Gastroesophageal sphincter (tissue), 4 donors: ENCODE measurements around the gene HPS4. TPM values are rescaled to one million over a fixed set of nuclear protein-coding genes. Genes with fewer than 3 reads are reported as not detected.

Experiments used
- ATAC-seq: fragments of 150-250 bp; one replicate; pipeline ENCODE4 v1.9.1; 2016; ENCODE audit warnings: mild to moderate bottlenecking, moderate library complexity
- H3K27ac ChIP-seq, 4 donors: fragments of 200-600 bp; sonication (generic) in 3 of 4; 1 replicate in 3 of 4; 2 replicates in 1 of 4; pipeline ENCODE4 v1.5.1; 2016 to 2019
- H3K27me3 ChIP-seq: fragments of 200-600 bp; sonication (generic); one replicate; pipeline ENCODE4 v1.5.1; 2019
- H3K36me3 ChIP-seq, 2 donors: fragments of 200-600 bp; sonication (generic); one replicate each; pipeline ENCODE4 v1.5.1; 2019; ENCODE audit warnings: control low read depth in 1 of 2
- H3K4me1 ChIP-seq, 3 donors: fragments of 200-600 bp; sonication (generic); 1 replicate in 2 of 3; 2 replicates in 1 of 3; pipeline ENCODE4 v1.5.1; 2016 to 2019; ENCODE audit warnings: control low read depth in 2 of 3
- H3K4me3 ChIP-seq, 2 donors: fragments of 200-600 bp; sonication (generic); one replicate each; pipeline ENCODE4 v1.5.1; 2019; ENCODE audit warnings: mild to moderate bottlenecking in 1 of 2, moderate library complexity in 1 of 2
- H3K9me3 ChIP-seq, 3 donors: fragments of 200-600 bp; sonication (generic); one replicate each; pipeline ENCODE4 v1.5.1; 2017 to 2019; ENCODE audit warnings: control low read depth in 2 of 3
- EP300 ChIP-seq: sonication (generic); formaldehyde crosslinking; IDR thresholded peaks from one replicate; pipeline ENCODE4 v1.6.1; 2017; ENCODE audit warnings: antibody characterized with exemption, mild to moderate bottlenecking
- POLR2A ChIP-seq, 2 donors: fragments of 450-650 bp; IDR thresholded peaks; one replicate each; pipeline ENCODE4 v1.6.1; 2017; ENCODE audit warnings: antibody characterized with exemption in 2 of 2, mild to moderate bottlenecking in 2 of 2, moderate library complexity in 1 of 2
- POLR2AphosphoS5 ChIP-seq: sonication (generic); formaldehyde crosslinking; IDR thresholded peaks from one replicate; pipeline ENCODE4 v1.6.1; 2017; ENCODE audit warnings: antibody characterized with exemption
- WGBS, 2 donors: methylation state at CpG; one replicate each; pipeline ENCODE4 v1.1.5; 2018; ENCODE audit warnings: low coverage in 1 of 2; 5-methylcytosine and 5-hydroxymethylcytosine counted together
- total RNA-seq, 4 donors: library from RNA; depleted of rRNA; stranded (reverse); fragments of >200 nt; gene quantifications; one replicate each; pipeline ENCODE4 v1.1.0, GENCODE V29; 2016
- TF ChIP-seq, protein P1 (sequence below), 4 experiments: fragments of 200-600 bp in 2 of 4; fragments of 450-650 bp in 2 of 4; sonication (generic) in 1 of 4; IDR thresholded peaks; one replicate each; pipeline ENCODE4 v1.5.1; 2017 to 2019; ENCODE audit warnings: antibody characterized with exemption in 4 of 4, mild to moderate bottlenecking in 2 of 4, moderate library complexity in 2 of 4

HPS4 gene
- total RNA-seq, 4 donors from 2014 or later, result 11.2 to 34.7 (median 20.3) TPM

DNA sequence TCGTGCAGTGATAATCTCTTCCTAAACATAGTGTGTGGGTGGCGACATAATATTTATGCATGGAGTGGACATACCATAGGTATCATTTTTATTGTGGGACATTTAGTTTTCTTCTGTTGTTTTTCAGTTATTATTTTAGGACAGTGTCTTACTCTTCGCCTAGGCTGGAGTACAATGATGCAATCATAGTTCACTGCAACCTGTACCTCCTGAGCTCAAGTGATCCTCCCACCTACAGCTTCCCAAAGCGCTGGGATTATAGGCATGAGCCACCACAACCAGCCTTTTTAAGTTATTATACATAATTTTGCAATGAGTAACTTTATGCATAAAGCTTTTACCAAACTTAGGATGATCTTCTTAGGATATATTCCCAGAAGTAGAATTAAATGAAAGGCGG is 2.8 kb upstream of the HPS4 start:
- no peaks in the 10 kb centered on the region for H3K9me3 ChIP-seq
- ATAC-seq, result no peak
- no peaks in the 10 kb centered on the region for H3K27me3 ChIP-seq
- no peak overlapping the region for H3K4me3 ChIP-seq
- H3K27ac ChIP-seq, result no peak overlapping the region
- peaks cover 0 to 53% of the 10 kb centered on the region in 2 donors for H3K36me3 ChIP-seq
- H3K4me1 ChIP-seq, result peaks cover 13 to 44% (median 20%) of the 10 kb centered on the region in 3 donors
- TF ChIP-seq EP300 (no peak), POLR2AphosphoS5 (no peak), POLR2A (IDR thresholded peaks at IDR 0.05) (no peak)
- TF ChIP-seq, protein P1, sequence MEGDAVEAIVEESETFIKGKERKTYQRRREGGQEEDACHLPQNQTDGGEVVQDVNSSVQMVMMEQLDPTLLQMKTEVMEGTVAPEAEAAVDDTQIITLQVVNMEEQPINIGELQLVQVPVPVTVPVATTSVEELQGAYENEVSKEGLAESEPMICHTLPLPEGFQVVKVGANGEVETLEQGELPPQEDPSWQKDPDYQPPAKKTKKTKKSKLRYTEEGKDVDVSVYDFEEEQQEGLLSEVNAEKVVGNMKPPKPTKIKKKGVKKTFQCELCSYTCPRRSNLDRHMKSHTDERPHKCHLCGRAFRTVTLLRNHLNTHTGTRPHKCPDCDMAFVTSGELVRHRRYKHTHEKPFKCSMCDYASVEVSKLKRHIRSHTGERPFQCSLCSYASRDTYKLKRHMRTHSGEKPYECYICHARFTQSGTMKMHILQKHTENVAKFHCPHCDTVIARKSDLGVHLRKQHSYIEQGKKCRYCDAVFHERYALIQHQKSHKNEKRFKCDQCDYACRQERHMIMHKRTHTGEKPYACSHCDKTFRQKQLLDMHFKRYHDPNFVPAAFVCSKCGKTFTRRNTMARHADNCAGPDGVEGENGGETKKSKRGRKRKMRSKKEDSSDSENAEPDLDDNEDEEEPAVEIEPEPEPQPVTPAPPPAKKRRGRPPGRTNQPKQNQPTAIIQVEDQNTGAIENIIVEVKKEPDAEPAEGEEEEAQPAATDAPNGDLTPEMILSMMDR (IDR thresholded peaks at IDR 0.05), result no peak
- 70 to 78% methylated on average over 4 to 5 of the region's 5 CpGs for WGBS, 2 donors

GRCh38 chr22:26485806-26486390 is 2.3 kb upstream of the HPS4 start:
- Histone ChIP-seq H3K4me3 (no peak overlapping the region), H3K36me3 (peaks cover 0 to 53% of the 10 kb centered on the region in 2 donors), H3K27ac (peak overlapping the region in 2 of 4 donors; percentile 94 to 95), H3K4me1 (peaks cover 13 to 49% (median 25%) of the 10 kb centered on the region in 3 donors), H3K27me3 (no peaks in the 10 kb centered on the region), H3K9me3 (no peaks in the 10 kb centered on the region)
- WGBS, 2 donors, result 55 to 70% methylated on average over 3 of the region's 3 CpGs
- no peak for ATAC-seq
- no peak for TF ChIP-seq POLR2AphosphoS5
- TF ChIP-seq, protein P1 (IDR thresholded peaks at IDR 0.05), result no peak
- TF ChIP-seq POLR2A (IDR thresholded peaks at IDR 0.05), result no peak
- TF ChIP-seq EP300, result no peak

GRCh38 chr22:26485013-26485412 is 1.4 kb upstream of the HPS4 start:
- Histone ChIP-seq H3K27ac (peak overlapping the region in 3 of 4 donors; percentile 93 to 95 (median 94)), H3K27me3 (no peaks in the 10 kb centered on the region), H3K4me3 (no peak overlapping the region), H3K36me3 (peaks cover 0 to 50% of the 10 kb centered on the region in 2 donors), H3K9me3 (no peaks in the 10 kb centered on the region), H3K4me1 (peaks cover 13 to 58% (median 34%) of the 10 kb centered on the region in 3 donors)
- no peak for ATAC-seq
- 26 to 45% methylated on average over 3 to 4 of the region's 7 CpGs for WGBS, 2 donors
- TF ChIP-seq POLR2A (IDR thresholded peaks at IDR 0.05) (no peak), POLR2AphosphoS5 (no peak), EP300 (no peak)
- TF ChIP-seq, protein P1 (IDR thresholded peaks at IDR 0.05), result no peak

- H3K4me3 ChIP-seq, result peak overlapping the region; percentile 88 to 99
- no peaks in the 10 kb centered on the region for H3K9me3 ChIP-seq
- peaks cover 13 to 65% (median 39%) of the 10 kb centered on the region in 3 donors for H3K4me1 ChIP-seq
- H3K36me3 ChIP-seq, result peaks cover 0 to 45% of the 10 kb centered on the region in 2 donors
- WGBS, 2 donors, result 6 to 10% methylated on average over 6 of the region's 6 CpGs
- H3K27ac ChIP-seq, result peak overlapping the region; percentile 80 to 95 (median 94)
- no peaks in the 10 kb centered on the region for H3K27me3 ChIP-seq
- no peak for ATAC-seq
- TF ChIP-seq, protein P1 (IDR thresholded peaks at IDR 0.05), result no peak
- TF ChIP-seq POLR2AphosphoS5, result no peak
Measured at GRCh38 chr22:26484360-26484706, 750 bp upstream of the HPS4 start.

DNA sequence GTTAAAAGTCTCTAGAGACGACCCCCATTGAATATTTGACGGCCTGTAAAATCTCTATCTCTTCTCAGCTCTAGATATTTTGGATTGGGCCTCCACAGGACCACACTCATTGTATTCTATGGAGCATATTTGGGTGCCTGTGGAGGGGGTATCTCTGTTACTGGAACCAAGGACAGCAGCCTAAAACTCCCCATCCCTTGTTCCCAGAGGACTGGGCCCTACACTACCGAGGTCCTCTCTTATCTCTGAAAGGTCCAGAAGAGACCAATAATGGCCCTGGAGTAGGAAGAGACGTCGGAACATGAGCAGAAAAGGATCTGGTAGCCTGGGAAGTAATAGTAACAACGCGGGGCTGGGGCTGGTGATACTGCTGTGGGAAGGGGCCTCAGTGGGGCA is 542 bp downstream of the HPS4 start:
- Histone ChIP-seq H3K27me3 (no peaks in the 10 kb centered on the region), H3K4me3 (peak overlapping the region; percentile 88 to 99), H3K4me1 (peaks cover 13 to 73% (median 39%) of the 10 kb centered on the region in 3 donors), H3K9me3 (no peaks in the 10 kb centered on the region), H3K36me3 (peaks cover 0 to 45% of the 10 kb centered on the region in 2 donors), H3K27ac (peak overlapping the region; percentile 80 to 95 (median 94))
- ATAC-seq, result no peak
- TF ChIP-seq POLR2A (IDR thresholded peaks at IDR 0.05) (no peak), POLR2AphosphoS5 (no peak), EP300 (no peak)
- TF ChIP-seq, protein P1 (IDR thresholded peaks at IDR 0.05), result no peak
- WGBS, 2 donors, result 11 to 17% methylated on average over 3 to 7 of the region's 7 CpGs
